Loucy (cell line): ENCODE measurements around the gene DNAH8.

ENCODE experiments used
- EZH2phosphoT487 ChIP-seq: fragments of 200-600 bp; IDR thresholded peaks from 2 replicates; pipeline ENCODE4 v1.6.1; 2018; ENCODE audit warnings: antibody characterized with exemption, mild to moderate bottlenecking, moderate library complexity, borderline replicate concordance
- TF ChIP-seq, protein P1 (sequence below): fragments of 200-600 bp; sonication (generic); conservative IDR thresholded peaks from 2 replicates; pipeline ENCODE4 v1.5.1; 2014; ENCODE audit warnings: mild to moderate bottlenecking, antibody characterized with exemption, low read length

DNA sequence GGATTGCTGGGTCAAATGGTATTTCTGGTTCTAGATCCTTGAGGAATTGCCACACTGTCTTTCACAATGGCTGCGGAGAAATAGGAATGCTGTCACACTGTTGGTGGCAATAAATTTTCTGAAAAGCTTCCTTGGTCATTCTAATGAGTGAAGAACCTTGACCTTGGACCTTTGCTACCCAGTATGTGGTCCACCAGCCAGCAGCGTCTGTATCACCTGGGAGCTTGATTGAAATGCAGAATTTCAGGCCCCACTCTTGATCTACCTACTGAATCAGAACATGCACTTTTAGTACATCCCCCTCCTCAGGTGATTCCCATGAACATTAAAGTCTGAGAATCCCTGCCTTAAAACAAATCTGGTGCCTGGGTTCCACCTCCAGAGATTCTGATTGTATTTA lies 305.9 kb downstream of the DNAH8 start:
- TF ChIP-seq, protein P1, sequence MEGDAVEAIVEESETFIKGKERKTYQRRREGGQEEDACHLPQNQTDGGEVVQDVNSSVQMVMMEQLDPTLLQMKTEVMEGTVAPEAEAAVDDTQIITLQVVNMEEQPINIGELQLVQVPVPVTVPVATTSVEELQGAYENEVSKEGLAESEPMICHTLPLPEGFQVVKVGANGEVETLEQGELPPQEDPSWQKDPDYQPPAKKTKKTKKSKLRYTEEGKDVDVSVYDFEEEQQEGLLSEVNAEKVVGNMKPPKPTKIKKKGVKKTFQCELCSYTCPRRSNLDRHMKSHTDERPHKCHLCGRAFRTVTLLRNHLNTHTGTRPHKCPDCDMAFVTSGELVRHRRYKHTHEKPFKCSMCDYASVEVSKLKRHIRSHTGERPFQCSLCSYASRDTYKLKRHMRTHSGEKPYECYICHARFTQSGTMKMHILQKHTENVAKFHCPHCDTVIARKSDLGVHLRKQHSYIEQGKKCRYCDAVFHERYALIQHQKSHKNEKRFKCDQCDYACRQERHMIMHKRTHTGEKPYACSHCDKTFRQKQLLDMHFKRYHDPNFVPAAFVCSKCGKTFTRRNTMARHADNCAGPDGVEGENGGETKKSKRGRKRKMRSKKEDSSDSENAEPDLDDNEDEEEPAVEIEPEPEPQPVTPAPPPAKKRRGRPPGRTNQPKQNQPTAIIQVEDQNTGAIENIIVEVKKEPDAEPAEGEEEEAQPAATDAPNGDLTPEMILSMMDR: no peak
- no peak for TF ChIP-seq EZH2phosphoT487
